DND-41 (cell line): ENCODE results near the gene IL4I1.
A peak's percentile ranks its signal among the peaks of the same experiment; 100 is the strongest.

ENCODE experiments used
- ATAC-seq: fragments of 200-7000 bp; cut with Tn5 transposase; 3 replicates; pipeline ENCODE4 v1.9.1; 2021; ENCODE audit warnings: low read depth; ENCODE audit not compliant: insufficient read depth
- DNase-seq: peaks from one replicate; pipeline ENCODE4 v3.0.0-alpha.2; 2020
- H2AFZ ChIP-seq: 2 replicates; pipeline ENCODE4 v1.6.0; 2012; ENCODE audit warnings: low read depth, low read length
- H3K27ac ChIP-seq: 2 replicates; pipeline ENCODE4 v1.5.1; 2012; ENCODE audit warnings: low read length, inconsistent platforms
- H3K27me3 ChIP-seq: fragments of 200-600 bp; sonication (generic); 2 replicates; pipeline ENCODE4 v1.6.0; 2012; ENCODE audit warnings: low read length, mild to moderate bottlenecking, inconsistent platforms; ENCODE audit not compliant: insufficient read depth, poor library complexity
- H3K36me3 ChIP-seq: 2 replicates; pipeline ENCODE4 v1.5.1; 2012; ENCODE audit warnings: low read length, inconsistent platforms; ENCODE audit not compliant: insufficient read depth
- H3K4me1 ChIP-seq: 2 replicates; pipeline ENCODE4 v1.5.1; 2012; ENCODE audit warnings: mild to moderate bottlenecking, low read length; ENCODE audit not compliant: insufficient read depth
- H3K4me2 ChIP-seq: 2 replicates; pipeline ENCODE4 v1.6.0; 2012; ENCODE audit warnings: mild to moderate bottlenecking, moderate library complexity, low read length, inconsistent platforms; ENCODE audit not compliant: insufficient read depth
- H3K4me3 ChIP-seq, 2 experiments: fragments of 200-600 bp in 1 of 2; shearing (Covaris generic) in 1 of 2; 2 replicates each; pipeline ENCODE4 v1.5.1; 2012 to 2016; ENCODE audit warnings: inconsistent platforms in 2 of 2, low read length in 2 of 2, mild to moderate bottlenecking in 2 of 2, low read depth in 1 of 2, moderate library complexity in 1 of 2
- H3K79me2 ChIP-seq: 2 replicates; pipeline ENCODE4 v1.6.0; 2012; ENCODE audit warnings: low read length, inconsistent platforms; ENCODE audit not compliant: insufficient read depth
- H3K9ac ChIP-seq: 2 replicates; pipeline ENCODE4 v1.6.0; 2012; ENCODE audit warnings: low read depth, mild to moderate bottlenecking, inconsistent platforms, low read length, moderate library complexity
- H3K9me3 ChIP-seq: 2 replicates; pipeline ENCODE4 v1.5.1; 2012; ENCODE audit warnings: low read length, moderate library complexity, mild to moderate bottlenecking, inconsistent platforms; ENCODE audit not compliant: insufficient read depth, severe bottlenecking
- H4K20me1 ChIP-seq: 2 replicates; pipeline ENCODE4 v1.6.0; 2012; ENCODE audit warnings: low read length; ENCODE audit not compliant: insufficient read depth
- CTCF ChIP-seq: IDR thresholded peaks from 2 replicates; pipeline ENCODE4 v1.5.1; 2012; ENCODE audit warnings: borderline replicate concordance, low read length, moderate library complexity, mild to moderate bottlenecking; ENCODE audit not compliant: poor library complexity, severe bottlenecking; ENCODE audit errors: extremely low read depth
- EZH2 ChIP-seq: IDR thresholded peaks from 3 replicates; pipeline ENCODE4 v1.6.1; 2012; ENCODE audit warnings: borderline replicate concordance, low read depth, mild to moderate bottlenecking, moderate library complexity, low read length, inconsistent platforms; ENCODE audit not compliant: severe bottlenecking

The IL4I1 gene

GRCh38 chr19:49850221-49850486, 46.5 kb downstream of the IL4I1 start:
- peak; percentile 5; the same call in 2 of the 3 replicates for ATAC-seq
- H3K27ac ChIP-seq = peak overlapping the region; percentile 80
- peaks cover 51% of the 10 kb centered on the region for H3K79me2 ChIP-seq

GRCh38 chr19:49849433-49850220, 47.1 kb downstream of the IL4I1 start:
- H3K36me3 ChIP-seq = peaks cover 24% of the 10 kb centered on the region
- TF ChIP-seq CTCF (no peak), EZH2 (no peak)
- no peaks in the 10 kb centered on the region for H3K27me3 ChIP-seq
- H3K9me3 ChIP-seq = no peaks in the 10 kb centered on the region
- H3K4me2 ChIP-seq = peak overlapping the region; percentile 82
- peaks cover 46% of the 10 kb centered on the region for H3K79me2 ChIP-seq
- H3K27ac ChIP-seq = peak overlapping the region; percentile 80
- peaks cover 51% of the 10 kb centered on the region for H3K4me1 ChIP-seq
- ATAC-seq (no peak), DNase-seq (no peak)
- peak overlapping the region in 1 of 2 experiments; percentile 70; a peak in 2 of 4 replicates for H3K4me3 ChIP-seq
- H2AFZ ChIP-seq = peak overlapping the region; percentile 75
- H4K20me1 ChIP-seq = peaks cover 25% of the 10 kb centered on the region
- H3K9ac ChIP-seq = peak overlapping the region; percentile 64

More at GRCh38 chr19:49850221-49850486, 46.5 kb downstream of the IL4I1 start:
- Histone ChIP-seq H3K9ac (peak overlapping the region; percentile 64), H3K27me3 (no peaks in the 10 kb centered on the region), H3K9me3 (no peaks in the 10 kb centered on the region), H2AFZ (peak overlapping the region; percentile 75), H4K20me1 (peaks cover 30% of the 10 kb centered on the region), H3K36me3 (peaks cover 29% of the 10 kb centered on the region), H3K4me2 (peak overlapping the region; percentile 82), H3K4me3 (peak overlapping the region; percentile 19 to 70; a peak in 3 of 4 replicates), H3K4me1 (peaks cover 51% of the 10 kb centered on the region)
- no peak for DNase-seq
- TF ChIP-seq CTCF (no peak), EZH2 (no peak)

GRCh38 chr19:49848938-49849337, 47.7 kb downstream of the IL4I1 start:
- no peak overlapping the region for H3K4me2 ChIP-seq
- ATAC-seq (no peak), DNase-seq (no peak)
- H3K9me3 ChIP-seq = no peaks in the 10 kb centered on the region
- TF ChIP-seq CTCF = no peak
- TF ChIP-seq EZH2 = no peak
- peaks cover 18% of the 10 kb centered on the region for H4K20me1 ChIP-seq
- no peak overlapping the region for H3K4me3 ChIP-seq
- no peak overlapping the region for H2AFZ ChIP-seq
- peaks cover 39% of the 10 kb centered on the region for H3K79me2 ChIP-seq
- H3K36me3 ChIP-seq = peaks cover 17% of the 10 kb centered on the region
- no peak overlapping the region for H3K9ac ChIP-seq
- H3K4me1 ChIP-seq = peaks cover 46% of the 10 kb centered on the region
- no peaks in the 10 kb centered on the region for H3K27me3 ChIP-seq
- no peak overlapping the region for H3K27ac ChIP-seq
